GM10847 (cell line): ENCODE results near the gene LINGO3.

Experiments
- POLR2A ChIP-seq: IDR thresholded peaks from 2 replicates; pipeline ENCODE4 v1.6.1; 2011; ENCODE audit not compliant: insufficient read length; ENCODE audit errors: extremely low read depth

Gene LINGO3

GRCh38 chr19:2343289-2343982 is 35.5 kb upstream of the LINGO3 start:
- no peak for TF ChIP-seq POLR2A

DNA sequence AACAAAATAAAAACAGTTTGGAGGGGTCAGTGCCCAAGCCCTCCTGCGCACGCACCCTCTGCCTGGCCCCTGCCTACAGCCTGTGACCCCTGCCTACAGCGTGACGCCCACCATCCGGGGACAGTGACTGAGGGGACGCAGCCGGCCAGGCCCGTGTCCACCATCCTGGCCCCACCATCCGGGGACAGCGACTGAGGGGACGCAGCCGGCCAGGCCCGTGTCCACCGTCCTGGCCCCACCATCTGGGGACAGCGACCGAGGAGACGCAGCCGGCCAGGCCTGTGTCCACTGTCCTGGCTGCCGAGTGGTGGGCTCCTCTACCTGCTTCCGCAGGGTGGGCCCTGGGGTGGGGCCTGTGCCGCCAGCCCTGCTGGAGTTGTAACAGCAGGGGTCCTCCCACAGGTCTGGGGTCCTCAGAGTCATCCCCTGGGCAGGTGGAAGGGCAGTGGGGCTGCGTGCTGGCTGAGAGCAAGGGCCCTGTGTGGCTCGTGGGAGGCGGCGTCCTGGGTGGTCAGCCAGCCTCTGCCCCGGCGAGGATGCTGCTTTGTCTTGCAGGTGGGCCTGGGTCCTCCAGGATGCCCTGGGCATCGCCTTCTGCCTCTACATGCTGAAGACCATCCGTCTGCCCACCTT is 34.8 kb upstream of the LINGO3 start:
- TF ChIP-seq POLR2A: no peak

DNA sequence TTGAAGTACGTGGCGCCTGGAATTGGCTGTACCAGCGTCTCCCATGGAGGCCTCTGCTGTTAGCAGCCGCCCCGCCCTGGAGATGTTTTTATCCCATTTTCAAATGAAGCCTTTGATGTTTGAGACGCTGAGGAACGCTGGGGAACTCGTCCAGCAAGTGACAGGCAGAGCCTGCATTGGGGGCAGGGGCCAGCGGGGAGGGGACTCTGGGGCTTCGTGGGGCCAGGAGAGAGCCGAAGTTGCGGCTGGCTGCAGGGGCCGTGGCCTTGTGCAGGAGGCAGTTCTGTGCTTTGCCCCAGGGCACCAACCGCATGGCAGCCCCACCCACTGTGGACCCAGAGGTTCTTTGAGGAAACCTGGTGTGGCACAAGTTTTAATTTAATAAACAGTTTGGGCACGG is 34.0 kb upstream of the LINGO3 start:
- TF ChIP-seq POLR2A: no peak

DNA sequence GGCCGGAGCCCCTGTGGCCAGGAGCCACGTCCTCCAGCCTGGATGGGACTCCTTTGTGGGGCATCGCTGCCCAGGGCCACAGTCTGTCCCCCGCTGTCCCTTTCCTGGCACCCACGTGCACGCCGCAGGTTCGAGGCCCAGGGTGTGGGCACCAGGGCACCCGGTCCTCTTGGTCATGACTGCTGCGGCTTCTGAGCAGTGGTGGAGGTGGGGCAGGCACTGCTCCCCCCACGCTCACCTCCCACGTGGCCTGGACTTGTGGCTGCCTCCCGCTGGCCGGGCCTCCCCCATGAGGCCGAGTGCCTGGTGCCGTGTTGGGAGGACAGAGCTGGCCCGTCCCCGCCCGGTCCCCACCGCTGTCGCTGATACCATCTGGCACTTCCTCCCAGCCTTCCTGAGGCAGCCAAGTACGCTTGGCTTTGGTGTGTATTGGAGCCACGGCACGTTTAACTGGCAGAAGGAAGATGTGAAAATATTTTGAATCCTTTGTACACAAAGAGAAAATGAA is 33.3 kb upstream of the LINGO3 start:
- no peak for TF ChIP-seq POLR2A

DNA sequence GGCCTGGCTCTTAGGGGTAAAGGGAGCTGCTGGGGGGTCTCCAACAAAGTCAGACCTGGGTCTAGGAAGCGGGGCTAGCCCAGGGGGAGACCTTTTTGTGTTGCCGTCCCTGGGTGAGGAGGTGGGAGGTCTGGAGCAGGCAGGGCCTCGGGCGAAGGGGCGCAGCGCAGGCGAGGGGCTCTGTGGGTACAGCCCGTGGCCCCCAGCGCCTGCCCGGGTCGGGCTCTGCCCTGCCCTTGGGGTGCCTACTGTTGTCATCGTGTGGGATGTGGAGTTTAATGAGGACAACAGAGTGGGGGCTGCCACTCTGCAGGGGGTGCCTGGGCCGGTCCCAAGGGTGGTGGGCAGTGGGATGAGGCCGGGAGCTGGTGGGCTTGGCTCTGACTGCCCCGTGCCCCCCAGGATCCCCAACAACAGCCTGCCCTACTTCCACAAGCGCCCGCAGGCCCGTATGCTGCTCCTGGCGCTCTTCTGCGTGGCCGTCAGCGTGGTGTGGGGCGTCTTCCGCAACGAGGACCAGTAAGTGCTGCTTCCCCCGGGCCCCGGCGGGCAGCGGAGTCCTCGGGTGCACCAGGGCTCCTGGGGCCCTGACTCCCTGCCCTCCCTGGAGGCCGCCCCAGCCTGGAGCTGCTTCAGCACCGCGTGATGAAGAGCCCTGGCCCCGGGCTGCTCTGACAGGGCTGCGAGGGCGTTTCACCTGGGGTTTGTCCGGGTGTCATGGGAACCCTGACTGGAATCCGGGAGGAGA is 32.7 kb upstream of the LINGO3 start:
- no peak for TF ChIP-seq POLR2A

DNA sequence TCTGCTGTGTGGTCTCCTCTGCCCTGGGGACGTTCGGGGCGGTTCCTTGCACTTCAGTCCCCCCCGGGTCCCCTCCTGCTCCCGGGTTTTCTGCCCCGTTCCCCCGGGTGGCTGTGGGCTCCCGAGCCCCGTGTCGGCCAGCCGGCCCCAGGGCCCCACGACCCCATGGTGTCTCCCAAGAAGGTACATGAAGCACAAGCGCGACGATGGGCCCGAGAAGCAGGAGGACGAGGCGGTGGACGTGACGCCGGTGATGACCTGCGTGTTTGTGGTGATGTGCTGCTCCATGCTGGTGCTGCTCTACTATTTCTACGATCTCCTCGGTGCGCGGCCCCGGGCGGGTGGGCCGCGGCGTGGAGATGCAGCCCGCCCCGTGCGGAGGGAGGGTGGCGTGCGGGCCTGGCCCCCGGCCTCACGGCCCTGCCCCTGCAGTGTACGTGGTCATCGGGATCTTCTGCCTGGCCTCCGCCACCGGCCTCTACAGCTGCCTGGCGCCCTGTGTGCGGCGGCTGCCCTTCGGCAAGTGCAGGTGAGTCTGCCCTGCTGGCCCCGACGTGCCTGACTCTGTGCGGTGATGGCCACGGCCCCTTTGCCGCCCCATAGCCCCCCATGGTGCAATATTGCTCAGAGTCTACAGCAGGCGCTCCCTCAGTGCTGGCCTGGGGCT is 31.8 kb upstream of the LINGO3 start:
- TF ChIP-seq POLR2A: no peak

DNA sequence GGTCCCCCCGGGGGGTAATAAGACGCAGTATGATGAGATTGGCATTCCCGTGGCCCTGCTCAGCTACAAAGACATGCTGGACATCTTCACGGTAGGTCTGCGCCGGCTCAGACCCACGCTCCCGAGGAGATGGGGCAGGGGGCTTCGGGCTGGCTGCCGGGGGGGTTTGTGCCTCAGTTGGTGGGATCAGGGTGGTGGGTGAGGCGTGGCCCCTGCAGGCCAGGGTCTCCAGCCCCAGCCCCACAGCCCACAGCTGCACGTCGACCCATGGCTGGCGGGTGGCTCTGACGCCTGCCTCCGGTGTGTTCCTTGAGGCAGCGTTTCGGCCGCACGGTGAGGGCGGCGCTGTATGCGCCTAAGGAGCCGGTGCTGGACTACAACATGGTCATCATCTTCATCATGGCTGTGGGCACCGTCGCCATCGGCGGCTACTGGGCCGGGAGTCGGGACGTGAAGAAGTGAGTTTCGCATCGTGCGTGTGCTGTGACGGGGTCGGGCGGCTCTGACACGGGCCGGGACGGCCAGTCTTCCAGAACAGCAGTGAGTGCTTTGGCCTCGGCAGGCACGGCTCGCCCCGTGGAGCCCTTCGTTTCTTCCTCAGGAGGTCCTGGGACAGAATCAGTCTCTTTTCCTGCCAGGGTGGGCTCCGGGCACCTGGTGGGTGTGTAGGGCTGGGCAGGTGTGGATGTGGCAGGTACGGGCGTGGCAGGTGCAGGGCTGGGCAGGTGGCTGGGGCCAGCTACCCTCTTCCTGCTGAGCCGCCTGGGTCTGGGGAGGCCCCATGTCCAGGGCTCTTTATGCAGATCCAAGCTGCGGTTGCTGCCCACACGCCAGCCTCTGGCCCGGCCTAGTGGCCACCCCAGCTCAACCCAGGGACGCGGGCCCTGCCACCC is 31.0 kb upstream of the LINGO3 start:
- no peak for TF ChIP-seq POLR2A

DNA sequence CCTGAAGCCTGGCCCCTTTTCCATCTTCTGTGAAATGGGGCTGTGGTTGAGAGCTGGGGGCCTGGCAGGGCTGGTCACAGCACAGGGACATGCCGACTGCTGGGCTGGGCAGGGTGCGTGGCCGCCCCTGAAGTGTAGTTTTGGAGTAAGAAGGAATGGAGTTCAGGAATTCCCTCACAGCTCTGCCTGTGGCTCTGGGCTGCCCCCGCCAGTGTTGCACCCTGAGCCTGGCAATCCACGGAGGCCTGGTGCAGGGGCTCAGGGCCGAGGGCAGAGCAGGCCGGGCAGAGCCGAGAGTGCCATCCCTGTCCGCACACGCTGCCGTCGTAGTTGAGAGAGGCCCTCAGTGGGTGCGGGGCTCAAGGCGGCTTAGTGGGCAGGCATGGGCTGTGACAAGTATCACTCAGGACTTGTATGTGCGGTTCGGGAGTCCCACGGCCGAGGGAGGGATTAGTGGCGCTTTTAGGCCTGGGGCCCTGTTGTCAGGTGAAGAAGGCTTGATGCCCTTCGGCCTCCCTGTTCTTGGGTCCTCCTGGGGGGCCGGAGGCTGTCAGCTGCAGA is 30.2 kb upstream of the LINGO3 start:
- no peak for TF ChIP-seq POLR2A

GRCh38 chr19:2337329-2337707 is 29.4 kb upstream of the LINGO3 start:
- TF ChIP-seq POLR2A: no peak

- TF ChIP-seq POLR2A: no peak
Measured at GRCh38 chr19:2336528-2337328, 28.8 kb upstream of the LINGO3 start.

GRCh38 chr19:2335848-2336247 is 27.9 kb upstream of the LINGO3 start:
- TF ChIP-seq POLR2A: no peak

GRCh38 chr19:2334986-2335846 is 27.3 kb upstream of the LINGO3 start:
- no peak for TF ChIP-seq POLR2A

- no peak for TF ChIP-seq POLR2A
Measured at GRCh38 chr19:2334426-2334825, 26.5 kb upstream of the LINGO3 start.
